GM21526 (cell line): Measurements from ENCODE around the gene C1orf74.
"Not testable (repeated sequence)": the region's sequence is repeated elsewhere in the genome, so short reads cannot be mapped to it uniquely, and the experiment has no call there.

Source experiments
- ATAC-seq: cut with Tn5 transposase; IDR thresholded peaks from one replicate; pipeline ENCODE4 v1.9.1; 2021; ENCODE audit warnings: moderate library complexity; ENCODE audit not compliant: unreplicated experiment, low FRiP score

Gene C1orf74

DNA sequence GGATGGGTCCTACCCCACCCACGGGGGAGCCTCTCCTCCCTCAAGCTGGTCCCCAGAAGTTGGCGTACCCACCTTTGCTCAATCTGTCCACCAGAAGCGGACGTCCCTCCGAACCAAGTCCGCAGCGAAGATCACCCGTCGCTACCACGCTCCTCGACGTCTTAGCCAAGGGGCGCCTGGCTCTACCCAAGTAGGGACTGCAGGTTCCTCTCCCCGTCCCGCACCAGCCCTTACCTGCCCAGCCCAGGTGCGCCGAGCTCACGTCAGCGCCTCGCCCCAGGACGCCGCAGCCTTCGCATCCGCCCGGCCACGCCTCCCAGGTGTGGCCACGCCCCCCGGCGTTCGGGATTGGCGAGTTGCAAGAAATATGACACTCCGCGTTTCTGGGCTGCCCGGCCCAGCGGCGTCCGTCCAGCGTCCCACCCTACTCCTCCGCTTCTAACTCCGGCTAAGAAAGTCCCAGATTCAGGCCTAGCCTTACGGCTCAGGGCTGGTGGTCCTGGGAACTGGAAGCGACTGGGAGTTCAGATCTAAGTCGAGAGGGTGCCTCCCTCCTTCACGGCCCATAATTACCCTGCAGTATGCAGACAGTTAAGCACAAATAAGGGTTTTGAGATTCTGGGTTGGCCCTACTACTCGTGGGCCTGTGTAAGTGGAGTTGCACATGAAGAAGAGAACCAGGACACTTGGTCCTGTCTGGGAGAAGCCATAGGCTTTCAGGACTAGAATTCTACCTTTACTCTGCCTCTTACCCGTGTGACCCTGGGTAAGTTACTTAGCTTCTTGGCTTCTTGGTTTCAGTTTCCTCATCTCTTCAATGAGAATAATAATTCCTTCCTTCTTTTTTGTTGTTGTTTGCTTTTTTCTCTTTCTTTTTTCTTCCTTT is 21.8 kb upstream of the C1orf74 start, which contains the start of gene IRF6:
Gene IRF6, minus strand, starts transcription at position 268 of the 886 bp plus-strand sequence. CDS start 4,729 bp downstream, outside the sequence.
- peak; percentile 95 for ATAC-seq

DNA sequence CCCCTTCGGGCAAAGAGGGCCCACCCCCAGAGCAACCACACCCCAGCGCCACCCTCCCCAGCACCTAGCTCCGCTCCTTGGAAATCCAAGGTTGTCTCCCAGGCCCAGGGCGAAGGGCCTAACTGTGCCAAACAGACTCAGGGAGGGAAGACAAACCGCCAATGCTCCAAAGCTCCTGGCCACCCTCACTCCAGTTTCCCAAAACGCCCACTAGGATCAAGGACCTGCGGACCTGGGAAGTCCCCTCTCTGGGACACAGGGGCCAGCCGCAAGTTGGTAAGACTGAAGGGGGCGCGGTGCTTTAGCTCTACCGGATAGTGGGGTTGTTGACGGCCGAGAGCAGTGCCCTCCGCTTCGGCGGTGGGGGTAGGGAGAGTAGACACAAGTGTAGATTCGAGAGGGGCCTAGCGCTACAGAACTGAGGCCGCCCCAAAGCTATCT is 21.0 kb upstream of the C1orf74 start:
- no peak for ATAC-seq

DNA sequence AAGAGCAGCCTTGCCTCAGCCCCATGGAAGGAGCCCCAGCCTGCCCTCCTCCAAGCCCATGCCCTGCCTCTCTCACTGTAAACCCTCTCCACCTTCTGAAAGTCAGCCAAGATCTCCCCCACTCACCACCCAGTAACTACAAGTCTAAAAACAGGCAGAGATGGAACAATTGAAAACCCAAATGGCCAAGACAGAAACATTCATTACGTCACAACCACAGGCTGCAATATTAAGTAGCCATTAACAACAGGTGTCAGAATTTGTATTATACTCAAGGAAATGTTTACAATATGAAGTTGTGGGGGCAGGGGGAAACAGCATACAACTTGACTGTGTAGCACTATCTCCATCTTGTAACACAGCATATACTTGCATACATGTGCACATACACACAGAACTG is 19.2 kb upstream of the C1orf74 start:
- no peak for ATAC-seq

DNA sequence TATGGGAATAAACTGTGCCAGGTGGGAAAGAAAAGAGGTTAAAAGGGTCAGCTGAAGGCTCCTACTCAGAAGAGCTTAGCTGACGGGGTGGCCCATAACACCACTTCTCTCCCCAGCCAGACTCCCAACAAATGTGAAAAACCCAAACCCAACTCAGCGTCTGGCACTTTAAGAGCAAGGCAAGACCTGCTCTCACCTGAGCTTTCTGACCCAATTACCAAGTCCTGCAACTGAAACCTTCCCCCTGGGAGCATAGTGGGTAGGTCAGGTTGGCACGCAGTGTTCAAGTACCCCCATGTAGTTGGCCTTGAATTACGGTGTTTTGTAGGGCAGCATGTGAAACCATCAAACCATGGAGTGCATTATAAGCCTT is 18.4 kb upstream of the C1orf74 start:
- no peak for ATAC-seq

DNA sequence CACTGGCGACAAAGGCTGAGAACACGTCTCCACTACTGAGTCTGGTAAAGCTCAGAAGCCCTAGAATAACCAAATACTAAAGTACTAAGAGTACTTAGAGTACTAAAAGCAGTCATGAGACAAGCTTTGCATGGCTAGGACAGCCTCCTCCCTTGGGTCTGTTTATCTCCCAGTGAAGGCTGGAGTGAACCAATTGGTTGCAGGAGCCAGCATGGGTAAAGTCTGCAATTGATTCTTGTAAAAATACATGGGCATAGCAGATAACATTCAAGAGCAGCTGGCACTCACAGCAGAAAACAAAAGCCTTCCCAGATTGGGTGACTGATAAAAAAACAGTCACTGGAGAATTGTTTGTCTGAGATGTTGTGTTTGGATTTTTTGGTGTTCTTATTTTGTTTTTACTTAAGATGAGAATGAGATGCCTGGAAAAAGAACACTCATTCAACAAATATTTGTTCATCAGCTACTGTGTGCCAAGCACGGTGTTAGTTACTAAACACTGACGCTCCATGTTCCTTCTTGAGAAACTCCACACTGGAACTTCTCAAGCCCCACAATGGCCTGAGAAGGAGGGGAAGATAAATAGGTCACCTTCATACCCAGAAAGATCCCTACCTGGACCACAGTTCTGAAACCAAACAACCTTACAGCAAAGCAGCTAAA is 17.9 kb upstream of the C1orf74 start:
- no peak for ATAC-seq

DNA sequence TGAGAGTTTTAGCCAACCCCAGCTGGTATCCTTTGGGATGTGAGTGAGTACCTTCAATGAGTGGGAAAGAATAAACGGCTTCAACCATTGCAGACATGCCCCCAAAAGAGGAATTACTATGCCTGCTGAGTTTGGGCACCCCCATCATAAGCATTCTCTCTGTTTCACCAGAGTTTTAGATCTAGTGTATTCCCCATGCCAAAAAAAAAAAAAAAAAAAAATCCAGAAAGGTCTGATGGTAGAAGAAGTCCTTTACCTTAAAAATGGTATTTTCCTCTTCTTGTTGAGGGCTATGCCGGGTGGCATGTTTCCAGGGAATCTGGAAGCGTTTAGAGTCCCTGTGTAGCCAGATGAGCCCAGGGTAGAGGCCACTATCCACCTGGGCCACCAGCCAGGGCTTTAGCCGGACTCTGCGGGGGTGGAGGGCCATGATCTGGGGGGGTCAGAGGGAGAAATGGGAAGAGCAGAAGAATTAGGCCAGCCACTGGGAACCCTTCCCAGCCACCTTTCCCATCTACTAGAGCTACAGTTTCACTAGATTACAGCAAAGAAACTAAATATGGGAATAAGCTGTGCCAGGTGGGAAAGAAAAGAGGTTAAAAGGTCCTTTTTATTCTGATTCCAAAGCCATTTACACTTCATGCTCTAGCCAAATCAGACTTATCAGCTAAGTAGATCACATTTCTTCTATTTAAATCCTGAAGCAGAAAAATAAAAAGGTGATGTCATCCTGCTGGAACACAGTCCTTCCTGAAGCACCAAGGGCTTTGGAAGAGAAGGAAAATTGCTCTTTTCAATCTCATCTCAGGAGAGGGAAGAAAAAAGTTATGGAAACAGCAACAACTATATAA is 16.9 kb upstream of the C1orf74 start:
- no peak for ATAC-seq

DNA sequence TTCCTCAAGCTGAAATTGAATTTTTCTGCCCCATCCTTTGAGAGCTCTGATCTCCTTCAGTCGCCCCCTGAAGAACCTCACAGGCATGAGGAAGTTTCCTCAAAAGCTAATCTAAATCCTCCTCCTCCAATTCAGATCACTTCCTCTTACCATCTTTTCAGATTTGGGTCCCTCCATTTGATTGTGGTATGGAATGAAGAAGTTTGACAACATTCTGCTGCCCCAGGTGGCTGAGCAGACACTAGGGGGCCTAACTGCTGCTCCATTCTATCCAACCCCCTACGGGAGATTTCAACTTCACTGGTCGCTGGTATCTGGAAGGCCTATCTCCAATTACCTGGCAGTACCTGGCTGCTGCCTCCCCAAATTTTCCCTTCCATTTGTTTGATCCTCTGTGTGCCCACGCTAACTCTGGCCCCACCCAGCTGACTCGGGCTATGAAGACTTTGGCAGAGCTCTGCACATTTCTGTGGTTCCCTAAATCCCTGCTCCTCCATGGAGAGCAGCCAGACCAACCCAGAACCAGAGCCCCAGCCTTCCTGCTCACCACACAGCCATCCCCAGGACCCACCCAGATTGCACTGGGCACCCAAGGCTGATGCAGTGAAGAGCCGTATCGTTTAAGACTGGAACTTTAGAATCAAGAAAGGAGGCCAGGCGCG is 13.8 kb upstream of the C1orf74 start:
- no peak for ATAC-seq

DNA sequence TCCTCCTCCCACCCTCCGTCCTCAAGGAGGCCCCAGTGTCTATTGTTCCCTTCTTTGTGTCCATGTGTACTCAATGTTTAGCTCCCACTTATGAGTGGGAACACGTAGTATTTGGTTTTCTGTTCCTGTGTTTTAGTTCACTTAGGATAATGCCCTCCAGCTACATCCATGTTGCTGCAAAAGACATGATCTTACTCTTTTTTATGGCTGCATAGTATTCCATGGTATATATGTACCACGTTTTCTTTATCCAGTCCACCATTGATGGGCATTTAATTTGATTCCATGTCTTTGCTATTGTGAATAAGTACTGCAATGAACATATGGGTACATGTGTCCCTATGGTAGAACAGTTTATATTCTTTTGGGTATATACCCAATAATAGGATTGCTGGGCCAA is 9.4 kb upstream of the C1orf74 start:
- ATAC-seq, result not testable (repeated sequence)

DNA sequence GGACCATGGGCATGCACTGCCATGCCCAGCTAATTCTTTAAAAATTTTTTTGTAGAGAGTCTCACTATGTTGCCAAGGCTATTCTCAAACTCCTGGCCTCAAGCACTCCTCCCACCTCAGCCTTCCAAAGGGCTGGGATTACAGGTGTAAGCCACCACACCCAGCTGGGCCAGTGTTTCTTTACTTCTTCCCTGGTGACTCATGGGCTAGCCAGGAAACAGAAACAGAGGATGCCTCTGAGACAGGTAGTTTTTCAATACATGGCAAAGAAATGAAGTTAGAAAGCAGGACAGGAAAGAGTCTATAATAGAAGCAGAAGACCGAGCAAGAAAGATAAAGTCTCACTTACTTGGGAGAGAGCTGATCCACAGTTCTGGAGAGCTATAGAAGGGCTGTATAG is 7.6 kb upstream of the C1orf74 start:
- no peak for ATAC-seq

DNA sequence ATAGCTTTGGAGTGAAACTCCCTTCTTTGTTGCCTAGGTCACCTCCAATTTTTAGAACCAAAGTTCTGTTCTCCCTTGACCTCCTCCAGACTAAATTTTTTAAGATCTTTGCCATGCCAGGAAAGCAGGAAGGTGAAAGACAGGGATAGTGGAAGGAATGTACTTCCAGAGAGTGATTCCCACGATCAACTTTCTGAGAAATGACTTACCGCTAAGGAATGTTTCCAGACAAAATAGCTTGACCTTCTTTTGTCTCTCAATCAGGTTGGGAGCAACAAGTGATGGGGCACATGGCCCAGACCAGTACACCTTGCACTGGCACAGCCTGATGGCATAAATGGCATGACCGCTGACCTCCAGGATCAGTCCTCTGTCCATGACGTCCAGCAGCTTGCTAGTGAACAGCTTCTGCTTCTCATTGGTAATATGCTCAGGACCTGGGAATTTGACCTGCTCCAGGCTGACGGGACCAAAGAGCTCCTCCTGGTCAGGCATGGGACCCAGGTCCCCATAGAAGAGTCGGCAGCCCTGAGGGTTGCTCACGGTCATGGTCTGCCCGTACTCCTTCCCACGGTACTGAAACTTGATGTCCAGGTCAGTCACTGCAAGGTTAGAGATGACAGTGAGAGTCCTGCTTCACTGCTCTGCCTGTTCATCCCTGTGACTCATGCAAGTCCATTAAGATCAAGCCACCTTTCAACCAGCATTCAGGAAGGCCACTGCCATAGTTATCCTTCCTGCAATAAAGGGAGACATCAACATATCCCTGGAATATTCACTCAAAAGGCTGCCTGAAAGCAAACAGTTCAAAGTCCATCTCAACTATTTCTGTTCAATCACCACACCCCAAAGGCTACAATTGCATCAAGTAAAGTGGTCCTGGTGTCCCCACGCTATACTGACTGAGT is 6.2 kb upstream of the C1orf74 start:
- no peak for ATAC-seq

DNA sequence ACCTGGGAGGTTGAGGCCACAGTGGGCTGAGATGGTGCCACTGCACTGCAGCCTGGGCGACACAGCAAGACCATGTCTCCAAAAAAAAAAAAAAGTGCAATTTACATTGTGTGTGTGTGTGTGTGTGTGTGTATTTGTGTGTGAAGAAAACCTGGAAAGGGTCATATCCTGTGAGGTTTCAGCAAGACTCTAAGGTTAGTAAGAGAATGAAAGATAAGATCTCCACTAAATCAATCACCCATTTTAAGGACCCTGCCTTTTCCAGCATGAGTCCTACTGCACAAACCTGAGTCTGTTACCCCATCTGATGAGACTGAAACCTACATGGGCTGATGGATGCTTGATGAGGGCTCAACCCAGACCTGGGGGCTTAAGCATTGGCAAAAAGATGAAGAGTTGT is 4.9 kb upstream of the C1orf74 start:
- ATAC-seq, result no peak

DNA sequence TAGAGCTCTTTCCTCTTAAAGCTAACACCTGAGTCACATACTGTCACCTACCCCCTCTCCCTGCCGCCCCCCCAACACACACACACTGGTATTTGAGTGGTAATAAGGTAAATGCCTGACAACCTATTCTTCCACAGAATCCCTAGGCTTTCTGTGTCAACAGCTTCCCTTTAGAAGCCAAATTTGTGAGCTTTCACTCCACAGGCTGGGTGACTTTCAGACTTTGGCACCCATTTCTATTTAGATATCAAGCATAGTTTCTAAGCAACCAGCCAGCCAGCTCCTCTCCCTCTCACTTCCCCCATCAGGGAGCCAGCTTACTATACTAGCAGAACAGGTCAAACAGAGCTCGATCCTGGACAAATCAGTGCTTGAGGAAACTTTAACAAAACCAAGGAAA is 3.2 kb upstream of the C1orf74 start:
- no peak for ATAC-seq

DNA sequence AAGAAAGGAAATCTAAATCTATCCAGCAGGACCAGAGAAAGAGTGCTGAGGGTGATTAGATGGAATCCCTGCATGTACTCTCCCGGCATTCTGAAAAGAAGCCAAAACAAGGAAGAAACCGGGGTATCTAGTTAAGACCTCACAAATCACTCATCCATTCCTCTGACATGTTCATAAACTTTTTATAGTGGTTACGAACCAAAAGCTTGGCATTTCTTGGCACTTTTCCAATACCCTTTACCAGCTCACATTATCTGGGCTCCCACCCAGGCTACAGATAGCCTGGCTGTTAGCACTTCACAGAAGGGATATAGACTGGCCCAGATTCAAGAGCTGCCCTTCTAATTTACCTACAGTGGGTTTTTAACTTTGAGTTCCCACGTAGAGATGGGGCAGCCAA is 1.8 kb upstream of the C1orf74 start:
- ATAC-seq, result no peak

DNA sequence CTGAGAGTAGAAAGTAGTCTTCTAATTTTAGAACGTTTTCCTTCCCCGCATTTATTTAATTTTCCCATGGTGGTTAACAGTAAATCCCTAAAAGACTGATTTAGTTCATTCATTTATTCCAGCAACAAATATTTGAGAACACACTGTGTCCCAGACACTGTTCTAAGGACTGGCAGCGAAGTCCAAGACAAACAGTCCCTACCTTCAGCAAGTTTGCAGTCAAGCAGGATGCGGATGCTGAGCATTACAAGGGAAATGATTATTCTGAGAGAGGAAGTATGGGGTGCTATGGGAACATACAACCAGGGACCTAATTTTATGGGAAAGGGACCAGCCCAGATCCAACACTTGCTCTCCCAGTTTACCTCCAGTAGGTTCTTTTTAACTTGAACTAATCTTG is 1.2 kb upstream of the C1orf74 start:
- no peak for ATAC-seq

DNA sequence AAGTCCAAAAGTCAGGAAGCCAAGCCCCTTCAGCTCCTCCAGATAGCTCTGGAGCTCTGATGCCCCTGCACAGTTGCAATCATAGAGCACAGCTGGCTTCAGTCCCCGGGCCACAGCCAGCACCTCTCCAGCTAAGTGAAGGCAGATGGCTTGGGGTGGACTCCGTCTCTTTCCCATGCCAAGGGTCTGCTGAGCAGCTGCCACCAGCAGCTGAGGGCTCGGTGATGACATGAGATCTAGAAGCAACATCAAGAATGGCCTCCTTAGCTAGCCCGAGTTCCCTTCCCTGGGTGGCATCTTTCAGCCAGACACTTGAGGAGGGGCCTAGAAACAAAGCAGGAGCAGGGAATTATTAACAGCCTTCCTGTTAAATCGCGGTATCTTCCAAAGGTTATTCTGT is 973 bp downstream of the C1orf74 start:
- no peak for ATAC-seq

DNA sequence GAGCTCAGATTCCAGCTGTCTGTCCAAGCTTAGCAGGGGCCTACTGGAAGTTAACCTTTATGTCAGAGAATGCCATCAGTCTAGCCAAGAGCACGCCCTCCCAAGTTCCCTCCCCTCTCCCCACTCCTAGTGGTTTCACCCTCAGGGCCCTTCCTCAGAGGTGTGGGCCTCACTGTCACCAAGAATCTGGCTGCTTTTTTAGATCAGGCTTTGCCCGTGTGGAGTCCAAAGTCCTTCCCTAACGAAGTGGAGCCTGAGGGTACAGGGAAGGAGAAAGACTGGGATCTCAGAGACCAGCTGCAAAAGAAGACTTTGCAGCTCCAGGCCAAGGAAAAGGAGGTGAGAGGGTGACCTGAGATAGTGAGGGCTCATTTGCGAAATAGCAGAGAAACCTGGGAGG is 4.1 kb downstream of the C1orf74 start:
- ATAC-seq, result no peak

DNA sequence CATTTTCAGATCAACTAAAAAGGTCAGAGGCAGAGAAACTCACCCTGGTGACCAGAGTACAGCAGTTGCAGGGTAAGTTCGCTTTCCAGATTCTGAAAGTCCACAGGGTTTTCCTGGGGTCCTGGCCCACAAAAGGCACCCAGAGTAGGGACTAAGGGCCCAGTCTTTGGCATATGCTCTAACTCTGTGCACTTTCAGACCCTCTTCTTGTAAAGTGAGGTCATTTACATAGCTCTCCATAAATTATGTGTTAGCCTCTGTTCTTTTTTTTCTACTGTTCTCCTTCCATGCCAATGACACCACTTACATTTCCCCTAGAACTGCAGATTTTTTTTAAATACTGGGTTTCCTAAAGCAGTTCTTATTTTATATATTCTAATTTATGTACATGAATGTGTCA is 6.3 kb downstream of the C1orf74 start:
- no peak for ATAC-seq

DNA sequence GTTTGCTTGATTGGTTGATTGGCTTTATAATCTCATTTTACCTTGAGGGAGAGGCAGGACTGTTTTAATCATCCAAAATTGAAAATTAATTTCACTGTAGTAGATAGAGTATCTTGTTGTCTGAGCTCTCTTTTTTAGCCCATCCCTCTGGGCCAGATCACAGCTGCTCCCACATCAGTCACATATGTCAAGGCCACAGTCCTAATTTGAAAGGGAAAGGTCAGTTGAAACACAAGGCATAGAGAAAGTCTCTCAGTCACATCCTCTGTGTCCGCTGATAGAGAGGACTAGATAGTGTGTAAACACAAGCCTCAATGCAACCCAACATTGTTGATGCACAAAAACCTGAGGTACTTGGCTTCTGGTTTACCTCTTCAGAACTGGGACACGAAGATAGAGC is 6.8 kb downstream of the C1orf74 start:
- no peak for ATAC-seq

DNA sequence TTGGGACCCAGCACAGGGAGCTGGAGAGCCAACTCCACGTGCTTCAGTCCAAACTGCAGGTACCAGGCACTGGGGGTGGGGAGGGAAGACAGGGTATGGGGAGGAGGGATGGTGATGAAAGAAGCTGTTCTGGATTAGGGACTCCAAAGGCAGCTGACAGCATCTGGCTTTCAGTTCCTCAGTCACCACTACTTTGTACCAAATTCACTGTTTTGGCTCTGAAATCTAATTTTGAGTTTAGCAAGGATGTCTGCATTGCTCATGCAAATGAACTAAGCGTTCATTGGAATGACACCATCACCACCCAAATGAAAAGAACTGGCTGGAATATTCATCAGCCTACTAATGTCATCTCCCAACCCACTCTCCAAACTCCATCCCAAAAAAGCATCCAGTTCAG is 8.7 kb downstream of the C1orf74 start:
- no peak for ATAC-seq

DNA sequence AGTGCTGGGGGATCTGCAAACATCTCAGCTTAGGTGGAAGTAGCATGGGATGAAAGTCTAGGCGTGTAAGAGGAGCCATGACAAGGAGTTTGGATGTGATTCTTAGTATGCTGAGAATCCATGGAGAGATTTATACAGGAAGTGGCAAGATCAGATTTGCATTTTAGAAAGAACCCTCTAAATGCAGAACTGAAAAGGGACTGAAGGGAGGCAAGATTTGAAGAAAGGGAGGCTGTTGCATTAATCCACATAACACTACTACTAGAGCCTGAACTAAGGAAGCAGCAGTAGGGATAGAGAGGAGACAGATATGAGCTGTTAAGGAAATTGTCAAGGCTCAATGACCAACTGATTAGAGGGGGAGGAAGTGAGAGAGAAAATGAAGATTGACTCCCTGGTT is 9.8 kb downstream of the C1orf74 start:
- peak; percentile 50 for ATAC-seq
